ENCODE data around the gene RAB3GAP1. TPM values are rescaled to one million over a fixed set of nuclear protein-coding genes. Genes with fewer than 3 reads are reported as not detected.

Gene RAB3GAP1
- total and polyA plus RNA-seq, 2 donors from 2014 or later, result 16.6 to 41.4 TPM

- no peak overlapping the region for H3K9ac ChIP-seq (ENCODE audit: low read length in 3 of 3)
- peaks cover 0 to 5% (median 3%) of the 10 kb centered on the region in 3 donors for H3K4me1 ChIP-seq (ENCODE audit: control insufficient read depth in 2 of 3, insufficient read depth in 2 of 3, low read depth in 1 of 3, low read length in 3 of 3)
- H3K4me3 ChIP-seq (ENCODE audit: low read length in 3 of 3), result no peak overlapping the region
- intact Hi-C loops (cut with DNase I), result no loop called here
- no peak overlapping the region for H3K27ac ChIP-seq (ENCODE audit: low read depth in 2 of 2, low read length in 2 of 2)
- H3K9me3 ChIP-seq (ENCODE audit: control insufficient read depth in 2 of 3, insufficient read depth in 1 of 3, low read length in 3 of 3), result peaks cover 0 to 9% (median 2%) of the 10 kb centered on the region in 3 donors
- H3K27me3 ChIP-seq (ENCODE audit: control insufficient read depth, insufficient read depth, low read length), result no peaks in the 10 kb centered on the region
- FAIRE-seq, result no peak
- peak in 1 of 5 donors; percentile 4 for DNase-seq
- H3K36me3 ChIP-seq (ENCODE audit: control insufficient read depth in 2 of 3, insufficient read depth in 3 of 3, low read length in 3 of 3), result peaks cover 0 to 4% (median 0%) of the 10 kb centered on the region in 3 donors
- no peak for TF ChIP-seq CTCF (IDR thresholded peaks at IDR 0.05; ENCODE audit: borderline replicate concordance, extremely low read depth, insufficient read depth)
Observed at GRCh38 chr2:135072125-135072997, 20.3 kb downstream of the RAB3GAP1 start.

- H3K27ac ChIP-seq (ENCODE audit: low read depth in 2 of 2, low read length in 2 of 2), result no peak overlapping the region
- FAIRE-seq (no peak), DNase-seq (no peak)
- no peak overlapping the region for H3K9ac ChIP-seq (ENCODE audit: low read length in 3 of 3)
- H3K27me3 ChIP-seq (ENCODE audit: control insufficient read depth, insufficient read depth, low read length), result no peaks in the 10 kb centered on the region
- peaks cover 0 to 4% (median 0%) of the 10 kb centered on the region in 3 donors for H3K36me3 ChIP-seq (ENCODE audit: control insufficient read depth in 2 of 3, insufficient read depth in 3 of 3, low read length in 3 of 3)
- H3K4me3 ChIP-seq (ENCODE audit: low read length in 3 of 3), result no peak overlapping the region
- no peak for TF ChIP-seq CTCF (IDR thresholded peaks at IDR 0.05; ENCODE audit: borderline replicate concordance, extremely low read depth, insufficient read depth)
- intact Hi-C loops (cut with DNase I), result no loop called here
- peaks cover 0 to 9% (median 2%) of the 10 kb centered on the region in 3 donors for H3K9me3 ChIP-seq (ENCODE audit: control insufficient read depth in 2 of 3, insufficient read depth in 1 of 3, low read length in 3 of 3)
- H3K4me1 ChIP-seq (ENCODE audit: control insufficient read depth in 2 of 3, insufficient read depth in 2 of 3, low read depth in 1 of 3, low read length in 3 of 3), result peaks cover 0 to 5% (median 3%) of the 10 kb centered on the region in 3 donors
Observed at GRCh38 chr2:135074216-135074615, 22.1 kb downstream of the RAB3GAP1 start.

GRCh38 chr2:135076556-135076955 lies 24.5 kb downstream of the RAB3GAP1 start:
- Histone ChIP-seq H3K27ac (ENCODE audit: low read depth in 2 of 2, low read length in 2 of 2) (no peak overlapping the region), H3K4me3 (ENCODE audit: low read length in 3 of 3) (no peak overlapping the region), H3K36me3 (ENCODE audit: control insufficient read depth in 2 of 3, insufficient read depth in 3 of 3, low read length in 3 of 3) (peaks cover 0 to 4% (median 0%) of the 10 kb centered on the region in 3 donors), H3K27me3 (ENCODE audit: control insufficient read depth, insufficient read depth, low read length) (no peaks in the 10 kb centered on the region), H3K4me1 (ENCODE audit: control insufficient read depth in 2 of 3, insufficient read depth in 2 of 3, low read depth in 1 of 3, low read length in 3 of 3) (peaks cover 0 to 5% (median 3%) of the 10 kb centered on the region in 3 donors), H3K9me3 (ENCODE audit: control insufficient read depth in 2 of 3, insufficient read depth in 1 of 3, low read length in 3 of 3) (peaks cover 0 to 8% (median 1%) of the 10 kb centered on the region in 3 donors), H3K9ac (ENCODE audit: low read length in 3 of 3) (no peak overlapping the region)
- DNase-seq (no peak), FAIRE-seq (no peak)
- intact Hi-C loops (cut with DNase I), result no loop called here
- TF ChIP-seq CTCF (IDR thresholded peaks at IDR 0.05; ENCODE audit: borderline replicate concordance, extremely low read depth, insufficient read depth), result no peak
